ENCODE data around the gene OR2G6.
"Not testable (repeated sequence)": the region's sequence is repeated elsewhere in the genome, so short reads cannot be mapped to it uniquely, and the experiment has no call there.

Gene OR2G6

GRCh38 chr1:248507773-248508172 lies at the start of gene OR2G6:
Gene OR2G6 (plus strand): TSS chr1:248508073. CDS start chr1:248521647, 13,574 bp downstream.
- DNase-seq (ENCODE audit: low spot score) = not testable (repeated sequence)

DNA sequence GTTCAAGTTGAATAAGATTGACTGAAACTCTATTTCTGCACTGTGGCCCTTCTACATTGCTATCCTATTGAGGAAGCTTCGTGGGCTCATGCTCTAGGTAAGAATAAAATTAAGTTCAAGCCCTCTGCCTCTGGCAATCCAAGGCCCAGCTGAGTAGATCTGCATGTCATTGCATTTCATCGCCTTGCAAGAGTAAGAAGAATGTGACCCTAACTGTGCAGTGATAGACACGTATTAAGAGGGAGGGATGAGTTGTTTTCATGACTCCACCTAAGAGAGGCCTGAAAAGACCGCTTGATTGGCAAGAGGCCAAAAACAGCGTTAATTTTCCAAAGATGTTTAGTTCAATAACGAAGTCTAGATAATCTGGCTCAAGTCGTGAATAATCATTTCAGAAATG lies 48.8 kb upstream of the OR2G6 start:
- DNase-seq (ENCODE audit: low spot score) = not testable (repeated sequence)

- DNase-seq (ENCODE audit: low spot score) = no peak
These were observed 36.7 kb upstream of the OR2G6 start for GRCh38 chr1:248471154-248471553.

GRCh38 chr1:248472111-248472510 lies 35.8 kb upstream of the OR2G6 start:
- DNase-seq (ENCODE audit: low spot score) = not testable (repeated sequence)

GRCh38 chr1:248473051-248473450 lies 34.8 kb upstream of the OR2G6 start, which contains the start of gene OR2T3:
Gene OR2T3 (plus strand): TSS chr1:248473351. CDS start chr1:248473351, 0 bp downstream.
- DNase-seq (ENCODE audit: low spot score) = not testable (repeated sequence)

DNA sequence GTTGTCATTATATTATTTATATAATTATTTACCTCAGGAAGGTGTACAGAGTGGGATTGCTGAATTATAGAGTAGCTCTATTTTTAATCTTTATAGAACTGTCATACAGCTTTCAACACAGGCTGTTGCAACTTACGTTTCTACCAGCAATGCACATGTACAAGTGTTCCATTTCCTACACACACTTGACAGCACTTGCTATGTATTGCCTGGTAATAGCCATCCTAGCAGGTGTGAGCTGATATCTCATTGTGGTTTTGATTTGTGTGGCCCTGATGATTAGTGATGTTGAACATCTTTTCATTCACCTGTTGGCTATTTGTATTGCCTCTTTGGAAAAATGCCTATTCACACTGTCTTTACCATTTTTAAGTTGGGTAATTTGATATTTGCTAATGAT lies 32.2 kb upstream of the OR2G6 start:
- not testable (repeated sequence) for DNase-seq (ENCODE audit: low spot score)

DNA sequence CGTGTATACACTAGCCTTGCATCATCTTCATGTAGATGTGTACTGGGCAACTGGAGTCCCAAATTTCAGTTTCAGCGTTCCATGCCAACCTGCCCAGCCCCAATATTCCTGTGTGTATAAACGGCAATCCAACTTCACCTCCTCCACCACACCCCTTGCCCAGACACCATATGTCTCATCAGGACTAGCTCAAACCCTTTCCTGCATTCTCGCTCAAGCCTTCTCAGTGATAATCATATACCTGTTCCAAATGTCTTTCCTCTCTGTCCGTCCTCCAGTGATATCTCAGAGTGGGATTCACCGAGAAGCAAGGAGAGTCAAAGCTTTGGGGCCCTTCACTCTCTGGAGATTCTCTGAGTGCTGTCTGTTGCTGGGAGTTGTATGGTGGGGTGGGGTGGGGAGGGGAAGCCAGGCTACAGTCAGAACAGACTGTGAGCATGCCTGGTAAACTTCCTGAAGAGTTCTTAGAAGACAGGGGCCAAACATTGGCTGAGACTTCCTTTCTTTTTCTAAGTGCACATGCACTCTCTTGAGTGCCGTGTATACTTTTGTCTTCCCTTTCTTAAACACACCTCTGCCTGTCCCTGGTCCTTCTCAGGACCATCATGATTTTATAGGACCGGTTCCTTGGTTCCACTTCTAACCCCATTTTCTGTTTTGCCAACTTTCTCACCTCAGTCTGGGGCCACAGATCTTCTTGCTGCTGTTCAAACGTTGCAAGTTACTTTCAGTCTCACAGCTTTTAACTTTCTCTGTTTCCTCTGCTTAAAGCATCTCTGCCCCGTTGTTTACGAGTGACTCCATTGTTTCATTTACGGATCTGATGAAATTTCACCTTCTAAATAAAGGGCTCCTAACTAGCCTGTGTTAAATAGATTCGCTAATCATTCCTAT lies 25.9 kb upstream of the OR2G6 start:
- DNase-seq (ENCODE audit: low spot score) = not testable (repeated sequence)

DNA sequence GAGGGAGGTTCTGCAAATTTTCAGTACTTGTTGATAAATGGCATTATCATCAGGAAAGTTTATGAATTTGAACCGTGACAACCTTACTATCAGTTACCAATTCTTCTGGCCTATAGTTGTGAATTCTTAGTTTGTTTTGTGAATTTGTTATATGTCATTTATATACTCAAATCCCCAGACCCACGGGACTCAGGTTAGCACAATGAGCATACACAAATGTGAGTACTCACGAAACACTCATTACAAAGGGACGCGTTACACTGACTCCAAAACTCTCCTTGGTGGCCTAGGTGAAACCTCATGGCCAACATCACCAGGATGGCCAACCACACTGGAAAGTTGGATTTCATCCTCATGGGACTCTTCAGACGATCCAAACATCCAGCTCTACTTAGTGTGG lies 19.6 kb upstream of the OR2G6 start, which contains the start of gene OR2T5:
OR2T5 (plus strand) TSS at position 301 of the 400 bp plus-strand sequence; CDS start at position 301, 0 bp downstream.
- DNase-seq (ENCODE audit: low spot score) = not testable (repeated sequence)

- DNase-seq (ENCODE audit: low spot score) = not testable (repeated sequence)
These were observed 11.2 kb upstream of the OR2G6 start for GRCh38 chr1:248496661-248497060.

DNA sequence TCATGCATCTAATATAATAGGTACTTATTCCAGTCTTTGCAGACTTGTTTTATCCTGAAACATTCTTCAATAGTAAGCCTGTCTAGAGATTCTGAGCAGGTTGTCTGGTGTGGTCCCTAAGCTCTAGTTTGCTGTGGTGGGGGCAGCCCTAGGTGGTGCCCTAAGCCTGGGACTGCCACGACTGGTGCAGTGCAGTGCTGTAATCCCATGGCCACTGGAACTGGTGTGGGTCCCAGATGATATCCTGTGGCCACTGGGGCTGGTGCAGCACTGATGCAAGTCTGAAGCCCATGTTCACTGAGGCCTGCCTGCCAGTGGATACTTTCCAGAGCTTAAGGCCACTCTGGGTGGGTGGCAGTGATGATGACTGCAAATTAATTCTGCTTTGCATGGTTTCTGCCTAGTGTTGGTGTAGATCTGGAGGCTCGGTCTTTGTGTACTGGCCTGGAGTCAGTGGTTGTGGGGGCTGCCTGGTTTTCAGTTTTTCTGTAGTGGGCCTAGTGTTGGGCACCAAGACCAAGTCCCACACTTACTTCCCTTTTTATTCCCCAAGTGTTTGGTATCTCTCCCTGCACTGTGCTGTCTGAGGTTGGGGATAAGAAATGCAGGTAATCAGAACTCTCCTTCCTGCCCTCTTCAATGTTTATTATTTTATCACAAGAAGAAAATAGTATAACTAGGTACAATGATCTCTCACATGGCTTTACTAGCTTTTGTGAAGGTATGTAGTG lies 7.4 kb upstream of the OR2G6 start:
- not testable (repeated sequence) for DNase-seq (ENCODE audit: low spot score)

DNA sequence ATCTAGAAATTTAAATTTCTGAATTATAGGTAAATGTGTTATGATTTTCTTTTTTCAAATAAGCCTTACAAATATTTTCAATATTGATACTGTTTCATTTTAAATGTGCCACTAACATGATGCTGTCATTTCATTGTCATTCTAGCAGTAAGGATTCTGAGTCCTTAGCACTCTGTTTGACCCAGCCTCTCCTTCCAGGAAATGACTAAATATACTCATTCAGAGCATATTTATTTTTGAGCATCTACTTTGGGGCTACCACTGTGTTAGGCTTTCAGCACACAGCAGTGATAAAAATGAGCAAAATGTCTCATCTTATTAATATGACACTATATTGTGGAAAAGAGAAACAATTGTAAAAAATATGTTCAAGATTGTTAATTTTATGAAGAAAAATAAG lies 2.3 kb downstream of the OR2G6 start:
- DNase-seq (ENCODE audit: low spot score) = not testable (repeated sequence)

DNA sequence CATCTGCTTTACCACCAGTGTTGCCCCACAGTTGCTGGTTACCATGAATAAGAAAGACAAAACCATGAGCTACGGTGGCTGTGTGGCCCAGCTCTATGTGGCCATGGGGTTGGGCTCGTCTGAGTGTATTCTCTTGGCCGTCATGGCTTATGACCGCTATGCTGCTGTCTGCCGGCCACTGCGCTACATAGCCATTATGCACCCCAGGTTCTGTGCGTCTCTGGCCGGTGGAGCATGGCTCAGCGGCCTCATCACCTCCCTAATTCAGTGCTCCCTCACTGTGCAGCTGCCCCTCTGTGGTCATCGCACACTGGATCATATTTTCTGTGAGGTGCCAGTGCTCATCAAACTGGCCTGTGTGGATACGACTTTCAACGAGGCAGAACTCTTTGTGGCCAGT lies 14.0 kb downstream of the OR2G6 start:
- no peak for DNase-seq (ENCODE audit: low spot score)

DNA sequence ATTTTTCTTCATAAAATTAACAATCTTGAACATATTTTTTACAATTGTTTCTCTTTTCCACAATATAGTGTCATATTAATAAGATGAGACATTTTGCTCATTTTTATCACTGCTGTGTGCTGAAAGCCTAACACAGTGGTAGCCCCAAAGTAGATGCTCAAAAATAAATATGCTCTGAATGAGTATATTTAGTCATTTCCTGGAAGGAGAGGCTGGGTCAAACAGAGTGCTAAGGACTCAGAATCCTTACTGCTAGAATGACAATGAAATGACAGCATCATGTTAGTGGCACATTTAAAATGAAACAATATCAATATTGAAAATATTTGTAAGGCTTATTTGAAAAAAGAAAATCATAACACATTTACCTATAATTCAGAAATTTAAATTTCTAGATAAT lies 29.6 kb downstream of the OR2G6 start:
- DNase-seq (ENCODE audit: low spot score) = not testable (repeated sequence)

DNA sequence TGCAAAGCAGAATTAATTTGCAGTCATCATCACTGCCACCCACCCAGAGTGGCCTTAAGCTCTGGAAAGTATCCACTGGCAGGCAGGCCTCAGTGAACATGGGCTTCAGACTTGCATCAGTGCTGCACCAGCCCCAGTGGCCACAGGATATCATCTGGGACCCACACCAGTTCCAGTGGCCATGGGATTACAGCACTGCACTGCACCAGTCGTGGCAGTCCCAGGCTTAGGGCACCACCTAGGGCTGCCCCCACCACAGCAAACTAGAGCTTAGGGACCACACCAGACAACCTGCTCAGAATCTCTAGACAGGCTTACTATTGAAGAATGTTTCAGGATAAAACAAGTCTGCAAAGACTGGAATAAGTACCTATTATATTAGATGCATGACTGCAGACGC lies 39.5 kb downstream of the OR2G6 start:
- not testable (repeated sequence) for DNase-seq (ENCODE audit: low spot score)

- DNase-seq (ENCODE audit: low spot score) = not testable (repeated sequence)
These were observed 43.2 kb downstream of the OR2G6 start for GRCh38 chr1:248551027-248551426.

DNA sequence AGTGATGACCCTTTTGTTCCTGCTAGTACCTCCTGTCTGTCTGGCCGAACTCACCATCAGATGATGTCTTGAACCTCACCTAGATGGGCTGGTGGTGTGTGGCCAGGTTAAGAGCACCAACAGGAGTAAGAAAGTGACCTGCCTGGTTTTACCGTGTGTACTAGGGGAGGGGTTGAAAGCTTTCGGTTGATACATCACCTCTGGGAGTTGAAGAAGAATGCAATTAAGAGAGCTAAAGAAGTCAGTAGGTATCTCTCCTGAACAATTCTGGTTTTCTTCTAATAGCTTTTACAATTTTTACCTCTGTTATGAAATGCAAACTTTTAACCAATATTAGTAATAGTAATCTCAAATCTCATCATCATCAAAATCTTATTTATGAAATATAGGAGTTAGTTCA lies 54.8 kb downstream of the OR2G6 start, which contains the start of gene OR2T29:
OR2T29 (minus strand) TSS at position 101 of the 400 bp plus-strand sequence. CDS start 3,281 bp downstream, outside the sequence.
- not testable (repeated sequence) for DNase-seq (ENCODE audit: low spot score)

- not testable (repeated sequence) for DNase-seq (ENCODE audit: low spot score)
These were observed 57.9 kb downstream of the OR2G6 start for GRCh38 chr1:248565530-248566373.

GRCh38 chr1:248569049-248569448 lies 61.2 kb downstream of the OR2G6 start:
- not testable (repeated sequence) for DNase-seq (ENCODE audit: low spot score)

DNA sequence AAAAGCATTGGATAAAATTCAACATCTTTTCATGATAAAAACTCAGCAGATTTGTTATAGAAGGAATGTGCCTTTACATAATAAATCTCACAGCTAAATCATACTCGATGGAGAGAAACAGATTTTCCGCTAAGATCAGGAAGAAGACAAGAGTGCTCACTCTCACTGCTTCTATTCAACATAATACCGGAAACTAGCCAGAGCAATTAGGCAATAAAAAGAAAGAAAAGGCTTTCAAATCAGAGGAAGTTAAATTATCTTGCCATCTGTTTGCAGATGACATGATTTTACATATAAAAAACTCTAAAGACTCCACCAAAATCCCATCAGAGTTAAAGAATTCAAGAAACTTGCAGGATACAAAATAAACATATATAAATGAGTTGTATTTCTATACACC lies 62.9 kb downstream of the OR2G6 start:
- not testable (repeated sequence) for DNase-seq (ENCODE audit: low spot score)

GRCh38 chr1:248572049-248572448 lies 64.2 kb downstream of the OR2G6 start:
- not testable (repeated sequence) for DNase-seq (ENCODE audit: low spot score)

- DNase-seq (ENCODE audit: low spot score) = not testable (repeated sequence)
These were observed 66.0 kb downstream of the OR2G6 start for GRCh38 chr1:248573856-248574255.
